GM12865 (cell line): Measurements from ENCODE around the gene RTN4RL1.

Experiments
- DNase-seq: peaks from one replicate; pipeline ENCODE4 v3.0.0; 2010; ENCODE audit warnings: low read depth
- H3K4me3 ChIP-seq: 2 replicates; pipeline ENCODE4 v1.5.1; 2011; ENCODE audit warnings: mild to moderate bottlenecking, low read depth, low read length, control low read depth
- CTCF ChIP-seq: IDR thresholded peaks from 2 replicates; pipeline ENCODE4 v1.5.1; 2011; ENCODE audit warnings: low read length, control low read depth, low read depth, inconsistent platforms; ENCODE audit not compliant: insufficient read depth; ENCODE audit errors: missing control alignments

Gene RTN4RL1

GRCh38 chr17:2028737-2029136 lies 3.6 kb upstream of the RTN4RL1 start:
- no peak for TF ChIP-seq CTCF
- no peak overlapping the region for H3K4me3 ChIP-seq
- no peak for DNase-seq

DNA sequence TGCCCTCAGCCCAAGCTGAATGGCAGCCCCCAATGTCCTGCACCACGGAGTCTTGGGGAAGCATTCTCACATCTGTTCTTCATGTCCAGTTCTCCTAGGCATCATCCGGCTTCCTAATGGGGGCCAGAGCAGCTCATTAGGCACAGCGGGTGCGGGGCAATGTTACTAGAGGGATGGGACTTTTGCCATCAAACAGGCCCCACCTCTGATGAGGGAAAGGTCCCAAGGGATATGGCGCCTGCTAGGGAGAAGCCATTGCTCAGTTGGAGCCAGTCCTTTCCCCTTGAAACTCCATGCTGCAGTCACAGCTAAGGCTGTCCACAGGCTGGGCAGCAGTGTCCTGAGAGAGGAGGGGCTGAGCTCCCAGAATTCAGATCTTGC lies 3.1 kb upstream of the RTN4RL1 start:
- TF ChIP-seq CTCF, result no peak
- no peak overlapping the region for H3K4me3 ChIP-seq
- no peak for DNase-seq

- DNase-seq, result no peak
- H3K4me3 ChIP-seq, result no peak overlapping the region
- no peak for TF ChIP-seq CTCF
Measured at GRCh38 chr17:2027528-2028233, 2.5 kb upstream of the RTN4RL1 start.

DNA sequence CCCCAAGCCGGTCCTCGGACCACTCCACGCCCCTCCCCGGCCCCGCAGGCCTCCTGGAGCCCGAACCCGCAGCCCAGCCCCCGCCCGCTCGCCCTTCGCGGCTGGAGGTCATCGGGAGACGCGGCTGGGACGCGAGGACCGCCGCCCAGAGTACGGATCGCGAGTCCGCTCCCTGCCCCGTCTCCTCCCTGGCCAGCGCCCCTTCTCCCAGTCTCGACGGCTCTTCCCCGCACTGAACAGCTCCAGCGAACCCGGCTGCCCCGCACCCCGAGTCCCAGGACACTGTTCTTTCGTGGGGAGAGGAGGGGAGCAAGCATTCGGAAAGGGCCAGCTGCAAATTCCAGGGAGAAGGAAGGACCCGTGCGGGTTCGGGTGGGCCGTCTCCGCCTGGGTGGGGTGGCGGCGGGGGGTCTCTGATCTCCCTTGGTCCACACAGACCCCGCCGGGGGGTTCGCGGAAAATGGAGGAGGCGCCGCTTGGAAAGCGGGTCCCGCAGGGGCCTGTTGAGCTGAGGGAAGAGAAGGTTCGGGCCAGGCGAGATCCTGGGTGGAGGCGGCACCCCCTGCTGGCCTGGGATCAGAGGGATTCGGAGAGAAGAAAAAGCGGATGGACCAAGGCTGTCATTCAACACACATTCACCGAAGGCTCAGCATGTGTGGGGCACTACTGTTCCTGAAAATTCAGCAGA lies 632 bp upstream of the RTN4RL1 start:
- TF ChIP-seq CTCF, result peak; percentile 7
- DNase-seq, result no peak

DNA sequence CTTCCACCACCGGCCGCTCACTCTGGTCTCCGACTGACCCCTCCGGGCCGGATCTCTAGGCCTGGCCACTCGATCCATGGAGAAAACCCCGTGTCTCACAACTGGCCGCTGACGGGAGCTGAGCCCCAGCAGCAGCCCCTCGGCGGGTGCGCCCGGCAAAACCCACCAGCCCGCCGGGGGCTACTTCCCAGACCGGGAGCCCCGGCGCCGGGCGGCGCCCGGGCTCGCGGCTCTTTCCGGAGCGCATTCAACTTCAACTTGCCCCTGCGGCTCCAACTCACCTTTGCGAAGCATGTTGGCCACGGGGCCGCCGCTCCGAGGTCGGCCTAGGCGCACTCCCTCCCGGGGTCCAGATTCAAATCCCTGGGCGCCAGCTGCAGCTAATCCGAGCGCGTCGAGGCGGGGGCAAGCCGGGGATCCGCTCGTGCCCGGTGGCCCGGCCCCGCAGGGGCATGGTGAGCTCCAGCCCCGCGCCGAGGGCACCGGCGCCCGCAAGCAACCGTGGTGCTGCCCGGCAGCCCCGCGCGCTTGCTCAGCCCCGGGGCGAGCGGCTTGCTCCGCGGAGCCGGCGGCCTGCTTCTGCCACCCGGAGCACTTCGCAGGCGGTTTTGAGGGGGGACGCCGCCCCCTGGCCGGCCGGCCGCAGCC lies 438 bp downstream of the RTN4RL1 start:
- DNase-seq, result no peak
- no peak overlapping the region for H3K4me3 ChIP-seq

More for the DNA sequence above, 632 bp upstream of the RTN4RL1 start:
- H3K4me3 ChIP-seq, result no peak overlapping the region

More for the DNA sequence above, 438 bp downstream of the RTN4RL1 start:
- no peak for TF ChIP-seq CTCF
